Tibial nerve (tissue), 4 donors: ENCODE results near the gene CHCHD1. TPM values are rescaled to one million over a fixed set of nuclear protein-coding genes. Genes with fewer than 3 reads are reported as not detected.

Experiments
- DNase-seq, 2 donors: peaks; one replicate each; pipeline ENCODE4 v3.0.0-alpha.2; 2019; ENCODE audit warnings: low spot score in 2 of 2
- H3K27ac ChIP-seq, 4 donors: fragments of 200-600 bp; sonication (generic) in 3 of 4; one replicate each; pipeline ENCODE4 v1.5.1; 2017 to 2019; ENCODE audit warnings: mild to moderate bottlenecking in 1 of 4
- H3K27me3 ChIP-seq, 2 donors: fragments of 200-600 bp; sonication (generic) in 1 of 2; one replicate each; pipeline versions ENCODE4 v1.5.1 to v1.6.0; 2017 to 2019
- H3K36me3 ChIP-seq, 3 donors: fragments of 200-600 bp; sonication (generic); one replicate each; pipeline ENCODE4 v1.5.1; 2018 to 2019
- H3K4me1 ChIP-seq, 4 donors: fragments of 200-600 bp; sonication (generic) in 3 of 4; one replicate each; pipeline ENCODE4 v1.5.1; 2017 to 2019
- H3K4me3 ChIP-seq, 4 donors: fragments of 200-600 bp; sonication (generic) in 3 of 4; one replicate each; pipeline ENCODE4 v1.5.1; 2017 to 2019; ENCODE audit warnings: mild to moderate bottlenecking in 1 of 4, moderate library complexity in 1 of 4
- H3K9me3 ChIP-seq, 4 donors: fragments of 200-600 bp; sonication (generic) in 3 of 4; one replicate each; pipeline ENCODE4 v1.5.1; 2017 to 2019
- EP300 ChIP-seq, 2 donors: sonication (generic); formaldehyde crosslinking; IDR thresholded peaks; one replicate each; pipeline ENCODE4 v1.6.1; 2017; ENCODE audit warnings: antibody characterized with exemption in 2 of 2, mild to moderate bottlenecking in 1 of 2
- POLR2A ChIP-seq, 2 donors: fragments of 450-650 bp; IDR thresholded peaks; one replicate each; pipeline ENCODE4 v1.6.1; 2017; ENCODE audit warnings: antibody characterized with exemption in 2 of 2, mild to moderate bottlenecking in 2 of 2, moderate library complexity in 2 of 2
- WGBS, 2 donors: methylation state at CpG; one replicate each; pipeline ENCODE4 v1.1.5; 2018; 5-methylcytosine and 5-hydroxymethylcytosine counted together
- total RNA-seq, 4 donors: library from RNA; depleted of rRNA; stranded (reverse); fragments of >200 nt; gene quantifications; one replicate each; pipeline ENCODE4 v1.1.0, GENCODE V29; 2016
- TF ChIP-seq, protein P1 (sequence below), 5 experiments: fragments of 200-600 bp in 3 of 5; fragments of 450-650 bp in 2 of 5; sonication (generic) in 3 of 5; IDR thresholded peaks; one replicate each; pipeline ENCODE4 v1.5.1; 2016 to 2019; ENCODE audit warnings: antibody characterized with exemption in 5 of 5, mild to moderate bottlenecking in 3 of 5, moderate library complexity in 2 of 5

The CHCHD1 gene
- total RNA-seq, 4 donors from 2014 or later: 8.2 to 33.0 (median 16.2) TPM

DNA sequence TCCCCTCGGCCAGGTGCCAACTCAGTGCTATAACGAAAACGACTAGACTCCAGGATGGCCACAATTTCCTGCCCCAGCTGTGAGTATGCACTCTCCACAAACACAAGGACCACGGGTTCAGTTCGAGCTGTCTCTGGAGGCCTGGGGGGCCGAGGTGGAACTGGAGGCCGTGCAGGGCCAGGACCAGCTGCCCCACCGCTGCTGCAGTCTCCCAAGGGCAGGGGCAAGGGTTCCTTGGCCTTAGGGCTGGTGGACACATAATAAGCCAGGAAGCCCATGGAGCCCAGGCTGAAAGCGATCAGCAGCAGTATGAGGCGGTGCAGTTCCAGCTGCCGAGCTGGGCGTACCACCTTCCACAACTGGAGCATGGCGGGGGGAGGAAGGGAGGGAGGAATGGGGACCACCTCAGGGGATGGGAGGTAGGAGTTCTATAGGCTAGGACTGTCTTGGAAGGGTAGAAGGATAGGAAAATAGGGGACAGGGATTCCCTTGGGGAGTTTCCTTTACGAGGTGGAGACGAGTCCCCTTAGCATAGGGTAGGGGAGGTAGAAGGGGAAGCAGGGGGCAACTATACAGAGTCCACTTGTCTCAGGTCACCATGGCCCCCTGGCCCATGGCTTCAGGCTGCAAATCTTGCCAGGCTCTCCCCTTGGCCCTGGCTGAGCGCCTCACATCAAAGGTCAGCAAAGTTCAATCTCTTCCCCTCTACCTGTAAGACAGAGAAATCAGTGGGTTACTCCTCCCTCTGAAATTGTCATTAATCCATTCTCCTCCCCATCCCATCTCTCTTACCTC lies 26.4 kb downstream of the CHCHD1 start:
- H3K4me3 ChIP-seq: no peak overlapping the region
- WGBS, 2 donors: 91 to 95% methylated on average over 11 to 16 of the region's 16 CpGs
- H3K9me3 ChIP-seq: no peaks in the 10 kb centered on the region
- H3K36me3 ChIP-seq: peaks cover 3 to 62% (median 21%) of the 10 kb centered on the region in 3 donors
- no peak for DNase-seq
- TF ChIP-seq EP300 (IDR thresholded peaks at IDR 0.05): no peak
- TF ChIP-seq, protein P1, sequence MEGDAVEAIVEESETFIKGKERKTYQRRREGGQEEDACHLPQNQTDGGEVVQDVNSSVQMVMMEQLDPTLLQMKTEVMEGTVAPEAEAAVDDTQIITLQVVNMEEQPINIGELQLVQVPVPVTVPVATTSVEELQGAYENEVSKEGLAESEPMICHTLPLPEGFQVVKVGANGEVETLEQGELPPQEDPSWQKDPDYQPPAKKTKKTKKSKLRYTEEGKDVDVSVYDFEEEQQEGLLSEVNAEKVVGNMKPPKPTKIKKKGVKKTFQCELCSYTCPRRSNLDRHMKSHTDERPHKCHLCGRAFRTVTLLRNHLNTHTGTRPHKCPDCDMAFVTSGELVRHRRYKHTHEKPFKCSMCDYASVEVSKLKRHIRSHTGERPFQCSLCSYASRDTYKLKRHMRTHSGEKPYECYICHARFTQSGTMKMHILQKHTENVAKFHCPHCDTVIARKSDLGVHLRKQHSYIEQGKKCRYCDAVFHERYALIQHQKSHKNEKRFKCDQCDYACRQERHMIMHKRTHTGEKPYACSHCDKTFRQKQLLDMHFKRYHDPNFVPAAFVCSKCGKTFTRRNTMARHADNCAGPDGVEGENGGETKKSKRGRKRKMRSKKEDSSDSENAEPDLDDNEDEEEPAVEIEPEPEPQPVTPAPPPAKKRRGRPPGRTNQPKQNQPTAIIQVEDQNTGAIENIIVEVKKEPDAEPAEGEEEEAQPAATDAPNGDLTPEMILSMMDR (IDR thresholded peaks at IDR 0.05): no peak
- no peak for TF ChIP-seq POLR2A (IDR thresholded peaks at IDR 0.05)
- H3K4me1 ChIP-seq: peaks cover 0 to 34% (median 14%) of the 10 kb centered on the region in 4 donors
- H3K27ac ChIP-seq: no peak overlapping the region
- no peaks in the 10 kb centered on the region for H3K27me3 ChIP-seq

DNA sequence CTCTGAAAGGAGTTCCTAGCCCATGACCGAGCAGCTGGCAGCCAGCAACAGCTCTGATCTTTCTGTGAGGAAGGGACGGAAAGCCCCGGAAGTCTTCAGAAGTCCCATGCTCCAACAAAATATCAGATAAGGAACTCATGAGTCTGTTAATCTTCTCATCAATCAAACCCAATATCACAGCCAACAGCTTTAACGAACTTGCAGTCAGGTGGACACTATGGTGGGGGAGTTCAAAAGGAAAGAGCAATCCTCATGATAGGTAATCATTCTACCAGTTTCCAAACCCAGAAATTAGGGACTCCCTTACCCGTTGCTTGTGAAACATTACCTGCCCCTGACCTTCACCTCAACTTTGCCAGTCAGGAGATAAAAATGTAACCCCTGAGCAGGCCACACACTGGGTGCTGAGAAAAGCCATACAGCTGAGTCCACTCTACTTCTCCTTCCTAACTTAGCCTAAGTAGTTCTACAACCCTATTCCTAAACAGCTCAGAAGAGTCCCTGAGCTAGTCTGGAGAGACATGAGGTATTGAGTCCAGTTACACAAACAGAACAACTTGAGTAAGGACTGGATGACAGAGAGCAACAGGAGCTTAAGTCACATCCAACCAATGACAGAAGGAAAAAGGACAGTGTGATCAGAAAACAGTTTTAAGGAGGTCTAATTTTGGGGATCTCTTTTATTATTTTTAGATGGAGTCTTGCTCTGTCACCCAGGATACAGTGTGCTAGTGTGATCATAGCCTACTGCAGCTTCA lies 27.4 kb downstream of the CHCHD1 start:
- DNase-seq: no peak
- no peak overlapping the region for H3K4me3 ChIP-seq

DNA sequence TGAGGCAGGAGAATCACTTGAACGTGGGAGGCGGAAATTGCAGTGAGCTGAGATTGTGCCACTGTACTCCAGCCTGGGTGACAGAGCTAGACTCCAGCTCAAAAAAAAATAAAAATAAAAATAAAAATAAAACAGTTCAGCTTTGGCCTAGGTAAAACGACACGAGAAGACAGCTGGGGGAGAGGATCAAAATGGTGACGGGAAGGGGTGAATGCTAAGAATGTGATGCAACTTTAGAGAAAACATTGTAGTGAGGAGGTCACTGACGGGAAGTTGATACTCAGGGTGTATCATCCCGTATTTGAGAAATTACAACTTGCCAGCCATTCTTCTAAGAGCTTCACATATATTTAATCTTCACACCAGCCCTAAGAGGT lies 28.5 kb downstream of the CHCHD1 start:
- WGBS, 2 donors: 61 to 62% methylated on average over 7 of the region's 7 CpGs
- H3K27ac ChIP-seq: peak overlapping the region in 3 of 4 donors; percentile 60 to 98 (median 95)
- TF ChIP-seq, protein P1 (IDR thresholded peaks at IDR 0.05): no peak
- TF ChIP-seq EP300 (IDR thresholded peaks at IDR 0.05) (no peak), POLR2A (IDR thresholded peaks at IDR 0.05) (no peak)
- no peaks in the 10 kb centered on the region for H3K9me3 ChIP-seq
- peak overlapping the region; percentile 75 to 95 (median 90) for H3K4me3 ChIP-seq
- no peak for DNase-seq
- no peaks in the 10 kb centered on the region for H3K27me3 ChIP-seq
- H3K4me1 ChIP-seq: peaks cover 0 to 34% (median 14%) of the 10 kb centered on the region in 4 donors
- peaks cover 3 to 62% (median 13%) of the 10 kb centered on the region in 3 donors for H3K36me3 ChIP-seq

More for the DNA sequence above, 27.4 kb downstream of the CHCHD1 start:
- Histone ChIP-seq H3K4me1 (peaks cover 0 to 34% (median 14%) of the 10 kb centered on the region in 4 donors), H3K9me3 (no peaks in the 10 kb centered on the region), H3K27ac (no peak overlapping the region), H3K36me3 (peaks cover 3 to 62% (median 20%) of the 10 kb centered on the region in 3 donors), H3K27me3 (no peaks in the 10 kb centered on the region)
- TF ChIP-seq POLR2A (IDR thresholded peaks at IDR 0.05): no peak
- no peak for TF ChIP-seq EP300 (IDR thresholded peaks at IDR 0.05)
- TF ChIP-seq, protein P1 (IDR thresholded peaks at IDR 0.05): no peak
- WGBS, 2 donors: 61 to 67% methylated on average over 5 of the region's 5 CpGs

DNA sequence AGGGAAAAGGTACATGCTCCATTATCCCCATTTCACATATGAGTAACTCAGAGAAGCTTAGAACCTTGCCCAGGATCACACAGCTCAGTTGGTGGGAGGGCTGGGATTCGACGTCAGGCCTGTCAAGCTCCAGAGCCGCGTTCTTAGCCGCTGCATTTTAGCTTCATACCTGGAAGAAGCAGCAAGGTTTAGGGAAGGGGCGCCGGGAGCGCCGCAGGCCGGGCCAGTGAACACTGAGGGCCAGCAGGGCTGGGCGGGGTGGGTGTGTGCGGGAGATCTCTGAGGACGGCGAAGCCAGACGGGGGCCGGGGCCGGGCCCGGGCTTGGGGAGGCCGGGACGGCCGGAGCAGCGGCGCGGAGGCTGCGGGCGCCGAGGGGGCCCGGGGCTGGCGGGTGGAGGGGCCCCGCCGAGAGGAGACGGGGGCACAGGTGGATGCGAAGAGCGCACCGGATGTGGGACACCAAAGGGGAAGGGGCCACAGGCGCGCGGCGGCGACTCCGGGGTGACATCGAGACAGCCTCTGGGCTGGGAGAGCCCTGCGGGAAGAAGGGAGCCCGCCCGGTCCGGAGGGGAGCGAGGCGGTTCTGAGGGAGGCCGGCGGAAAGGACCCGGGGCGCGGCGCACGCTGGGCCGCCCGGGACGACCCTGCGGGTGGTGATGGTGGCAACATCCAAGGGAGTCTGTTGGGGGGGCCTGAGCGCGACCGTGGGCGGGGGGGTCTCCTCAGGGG lies 29.1 kb downstream of the CHCHD1 start:
- 1% methylated on average over 32 to 57 of the region's 63 CpGs for WGBS, 2 donors
- Histone ChIP-seq H3K36me3 (peaks cover 0 to 57% (median 7%) of the 10 kb centered on the region in 3 donors), H3K27ac (peak overlapping the region; percentile 60 to 98 (median 94))

More for the DNA sequence above, 29.1 kb downstream of the CHCHD1 start:
- TF ChIP-seq, protein P1 (IDR thresholded peaks at IDR 0.05): no peak
- no peak for TF ChIP-seq EP300 (IDR thresholded peaks at IDR 0.05)
- TF ChIP-seq POLR2A (IDR thresholded peaks at IDR 0.05): no peak
- Histone ChIP-seq H3K27me3 (no peaks in the 10 kb centered on the region), H3K4me1 (peaks cover 0 to 38% (median 14%) of the 10 kb centered on the region in 4 donors), H3K4me3 (peak overlapping the region; percentile 75 to 95 (median 90)), H3K9me3 (no peaks in the 10 kb centered on the region)
- no peak for DNase-seq
